Cardiac septum (tissue), 1 donor: Measurements from ENCODE around the gene KIAA1671. TPM values are rescaled to one million over a fixed set of nuclear protein-coding genes. Genes with fewer than 3 reads are reported as not detected.

Source experiments
- DNase-seq: peaks from one replicate; pipeline ENCODE4 v3.0.0-alpha.2; 2020; ENCODE audit warnings: low spot score
- intact Hi-C: fragments of 100-400 bp; cut with DNase I; formaldehyde crosslinking; loops from one replicate; pipeline ENCODE4 v1.14.0; 2022
- total RNA-seq: library from RNA; stranded (reverse); fragmentation: NEBNext Ultra II Directional; extraction: Animal tissue kit (Norgen Biotek cat#: 25700); gene quantifications from one replicate; pipeline ENCODE4 v1.2.1, GENCODE V29; 2021
- donor health status: DM: no; HTN: no; CAD: no.

Gene KIAA1671
- total RNA-seq, 1 donor from 2014 or later, result 12.3 TPM

GRCh38 chr22:24997023-24997422, 44.5 kb downstream of the KIAA1671 start:
- intact Hi-C loops, result no loop called here
- no peak for DNase-seq

- no peak for DNase-seq
- intact Hi-C loops, result no loop called here
These were observed 48.2 kb downstream of the KIAA1671 start for GRCh38 chr22:25000686-25001085.

DNA sequence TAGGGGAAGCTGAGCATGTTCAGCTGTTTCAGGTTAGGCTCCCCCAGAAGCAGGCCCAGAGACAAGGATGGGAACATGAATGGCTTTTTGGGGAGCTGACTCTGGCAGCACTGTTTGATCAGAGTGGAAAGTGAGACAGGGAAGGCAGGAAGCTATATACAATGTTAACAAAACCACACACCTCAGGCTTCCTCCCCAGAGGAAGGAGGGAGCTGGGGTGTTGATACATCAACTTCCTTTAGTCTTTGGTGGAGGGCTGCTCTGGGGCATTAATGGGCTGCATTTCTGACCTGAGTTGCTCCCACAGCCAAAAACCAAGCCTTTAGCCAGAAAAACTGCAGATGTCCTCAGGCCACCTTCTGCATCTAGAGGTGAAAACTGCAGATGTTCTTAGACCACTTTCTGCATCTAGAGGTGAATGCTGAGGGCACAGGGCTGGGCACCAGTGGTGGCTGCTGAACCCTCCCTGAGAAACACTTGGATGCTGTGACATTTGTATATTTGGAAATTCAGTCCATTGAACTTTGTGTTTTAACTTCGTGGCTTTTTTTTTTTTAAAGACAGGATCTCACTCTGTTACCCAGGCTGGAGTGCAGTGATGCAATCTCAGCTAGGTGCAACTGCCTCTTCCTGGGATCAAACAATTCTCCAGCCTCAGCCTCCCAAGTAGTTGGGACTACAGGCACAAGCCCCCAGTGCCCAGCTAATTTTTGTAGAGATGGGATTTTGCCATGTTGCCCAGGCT, 49.9 kb downstream of the KIAA1671 start:
- intact Hi-C loops, result no loop called here

DNA sequence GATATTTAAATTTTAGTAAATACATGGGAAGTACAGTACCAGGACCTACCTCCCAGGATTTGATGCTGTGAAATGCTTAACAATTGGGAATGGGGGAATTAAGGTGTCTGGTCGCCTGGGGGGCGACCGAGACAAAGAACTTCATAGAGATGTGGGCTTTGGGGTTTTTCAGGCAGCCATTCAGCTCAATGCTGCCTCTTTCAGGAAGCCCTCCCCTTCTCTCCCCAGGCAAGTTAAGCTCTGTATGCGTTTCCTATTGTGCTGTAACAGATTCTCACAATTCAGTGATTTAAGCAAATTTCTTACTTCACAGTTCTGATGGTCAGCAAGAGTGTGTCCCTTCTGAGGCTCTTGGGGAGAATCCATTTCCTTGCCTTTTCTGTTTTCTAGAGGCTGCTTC, 53.8 kb downstream of the KIAA1671 start:
- DNase-seq, result no peak
- intact Hi-C loops, result no loop called here

More for the DNA sequence above, 49.9 kb downstream of the KIAA1671 start:
- DNase-seq, result no peak

- DNase-seq, result no peak
- intact Hi-C loops, result no loop called here
These were observed 55.1 kb downstream of the KIAA1671 start for GRCh38 chr22:25007444-25008106.

DNA sequence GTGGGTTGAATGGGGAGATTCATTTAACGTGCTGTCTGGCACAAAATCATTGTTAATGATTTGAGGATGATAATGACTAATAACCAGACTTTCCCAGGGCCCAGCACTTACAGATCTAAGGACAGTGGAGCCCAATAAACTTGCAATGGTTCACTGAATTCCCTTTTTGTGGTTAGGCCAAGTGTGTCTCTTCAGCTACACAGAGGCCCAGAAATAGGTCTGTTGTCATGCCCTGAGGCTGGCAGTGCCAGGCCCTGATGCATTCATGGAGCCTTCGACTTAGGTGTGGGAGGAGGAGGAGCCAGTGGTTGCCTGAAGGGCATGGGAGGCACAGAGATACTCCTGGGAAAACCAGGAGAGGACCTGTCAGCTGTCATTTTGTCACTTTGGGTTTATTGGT, 56.1 kb downstream of the KIAA1671 start:
- no peak for DNase-seq
- intact Hi-C loops, result no loop called here

DNA sequence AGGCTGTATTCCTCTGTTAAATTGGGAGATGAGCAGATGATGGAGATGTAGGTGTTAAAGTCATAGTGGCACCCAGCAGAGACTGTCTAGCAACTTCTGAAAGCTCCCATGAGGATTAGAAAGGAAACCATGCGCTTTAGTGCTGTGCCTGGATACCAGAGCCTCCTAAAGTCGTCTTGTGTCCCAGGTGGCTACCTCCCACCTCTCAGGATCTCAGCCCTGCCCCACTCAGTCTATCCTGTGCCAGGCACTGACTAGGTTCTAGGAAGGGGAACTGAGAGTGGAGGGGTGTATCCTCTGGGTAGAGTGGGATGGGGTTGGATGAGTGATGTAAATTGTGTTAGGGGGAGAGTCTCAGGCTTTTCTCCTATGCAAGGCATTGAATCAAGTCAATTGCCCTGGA, 60.2 kb downstream of the KIAA1671 start:
- intact Hi-C loops, result no loop called here
- no peak for DNase-seq

- intact Hi-C loops, result no loop called here
- DNase-seq, result no peak
These were observed 61.1 kb downstream of the KIAA1671 start for GRCh38 chr22:25013607-25014006.

DNA sequence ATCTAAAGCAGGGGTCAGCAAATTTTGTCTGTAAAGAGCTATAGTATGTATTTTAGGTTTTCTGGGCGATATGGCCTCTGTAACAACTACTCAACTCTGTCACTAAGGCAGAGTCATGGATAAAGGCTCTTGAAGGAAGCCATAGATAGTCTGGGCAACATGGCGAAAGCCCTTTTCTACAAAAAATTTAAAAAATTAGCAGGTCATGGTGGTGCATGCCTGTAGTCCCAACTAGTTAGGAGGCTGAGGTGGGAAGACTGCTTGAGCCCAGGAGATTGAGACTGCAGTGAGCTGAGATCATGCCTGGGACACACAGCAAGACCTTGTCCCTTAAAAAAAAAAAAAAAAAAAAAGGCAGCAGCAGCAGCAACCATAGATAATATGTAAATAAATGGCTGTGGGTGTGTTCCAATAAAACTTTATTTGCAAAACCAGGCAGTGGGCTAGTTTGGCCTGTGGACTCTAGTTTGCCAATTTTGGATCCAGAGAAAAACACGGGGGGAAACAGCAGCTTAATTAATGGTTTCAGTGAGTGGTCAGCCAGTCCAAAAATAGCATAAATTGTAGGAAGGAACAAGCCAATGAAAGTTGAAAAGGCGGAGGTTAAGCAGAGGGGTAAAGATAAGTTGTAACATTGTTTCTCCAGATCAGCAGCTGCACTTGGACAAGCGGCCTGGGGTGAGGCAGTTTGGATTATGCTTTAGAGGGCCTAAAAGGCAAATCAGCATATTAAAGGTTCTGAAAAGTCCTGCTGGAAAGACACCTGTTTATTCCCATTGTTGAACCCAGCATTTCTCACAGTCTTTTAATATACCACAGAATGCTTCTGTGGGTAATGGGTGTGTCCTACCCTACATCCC, 62.6 kb downstream of the KIAA1671 start:
- no peak for DNase-seq
- intact Hi-C loops, result no loop called here

- intact Hi-C loops, result no loop called here
- no peak for DNase-seq
These were observed 63.8 kb downstream of the KIAA1671 start for GRCh38 chr22:25016311-25016710.

GRCh38 chr22:25018009-25018408, 65.5 kb downstream of the KIAA1671 start:
- intact Hi-C loops, result no loop called here
- no peak for DNase-seq

- intact Hi-C loops, result no loop called here
- DNase-seq, result no peak
These were observed 67.1 kb downstream of the KIAA1671 start for GRCh38 chr22:25019427-25020184.

- DNase-seq, result no peak
- intact Hi-C loops, result no loop called here
These were observed 68.9 kb downstream of the KIAA1671 start for GRCh38 chr22:25021409-25021808.

GRCh38 chr22:25021976-25022711, 69.6 kb downstream of the KIAA1671 start:
- no peak for DNase-seq
- intact Hi-C loops, result no loop called here

GRCh38 chr22:25023879-25024278, 71.4 kb downstream of the KIAA1671 start:
- no peak for DNase-seq
- intact Hi-C loops, result no loop called here

DNA sequence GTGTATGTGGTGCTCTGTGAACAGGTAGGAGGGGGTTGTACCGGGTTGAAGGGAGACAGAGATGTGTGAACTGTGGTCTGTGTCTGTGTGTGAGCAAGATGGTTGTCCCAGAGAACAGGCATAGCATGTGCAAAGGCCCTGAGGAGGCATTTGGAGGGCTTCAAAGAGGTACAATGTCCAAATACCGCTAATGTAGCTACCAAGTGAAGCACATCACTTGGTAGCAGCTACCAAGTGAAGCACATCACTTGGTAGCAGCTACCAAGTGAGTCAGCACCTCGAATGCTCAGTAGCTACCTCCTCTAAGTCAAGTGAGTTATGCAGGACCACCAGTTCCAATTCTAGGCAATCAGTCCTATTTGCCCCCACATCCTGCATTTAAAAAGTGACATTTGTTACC, 72.4 kb downstream of the KIAA1671 start:
- intact Hi-C loops, result loop anchor here (5.0 kb wide), 2 partner anchors 33 to 73 kb away; partner anchors contain the start of gene KIAA1671
- no peak for DNase-seq

DNA sequence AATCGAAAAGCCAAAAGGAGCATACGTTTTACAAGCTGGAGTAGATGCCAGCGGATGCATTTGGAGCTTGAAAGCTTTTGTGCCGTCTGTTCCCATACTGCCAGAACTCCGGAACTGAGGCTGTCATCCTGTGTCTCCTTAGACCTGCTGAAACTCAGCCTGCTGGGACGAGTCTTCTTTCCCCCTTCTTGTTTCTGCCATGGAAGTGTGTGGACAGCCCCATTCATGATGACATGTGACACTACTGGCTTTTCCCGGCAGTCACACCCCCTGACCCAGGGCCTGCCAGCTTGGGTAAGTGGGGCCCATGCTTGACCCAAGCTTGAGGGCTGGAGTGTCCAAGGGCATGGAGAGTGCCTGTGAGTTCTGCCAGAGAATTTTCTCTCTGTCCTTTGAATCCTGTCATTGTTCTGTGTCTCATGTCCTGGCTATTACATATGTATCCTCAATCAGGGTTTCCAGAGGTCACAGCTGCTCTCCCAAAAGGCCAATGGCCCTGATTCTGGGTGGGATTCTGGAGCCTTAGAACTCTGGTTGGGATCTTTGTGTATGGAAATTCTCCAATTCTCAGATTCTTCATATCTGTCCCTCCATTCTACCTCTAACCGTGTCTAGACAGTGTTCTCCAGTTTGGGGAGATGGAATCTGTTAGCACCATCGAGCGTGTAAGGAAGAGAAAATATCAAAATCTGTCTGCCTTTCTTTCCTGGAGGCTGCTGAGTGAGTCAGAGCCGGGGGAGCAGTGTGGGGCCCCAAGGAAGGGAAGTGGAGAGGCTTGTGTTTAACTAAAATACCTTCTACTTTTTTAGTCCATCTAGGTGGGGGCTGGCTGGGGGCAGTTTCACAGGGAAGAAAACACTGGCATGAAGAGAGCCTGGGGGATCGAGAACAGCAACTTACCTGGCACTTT, 73.2 kb downstream of the KIAA1671 start:
- no peak for DNase-seq
- intact Hi-C loops, result loop anchor here (5.0 kb wide), 2 partner anchors 33 to 73 kb away; partner anchors contain the start of gene KIAA1671
